GM19463 (cell line): ENCODE data around the gene PSMD12.
"Not testable (repeated sequence)": the region's sequence is repeated elsewhere in the genome, so short reads cannot be mapped to it uniquely, and the experiment has no call there.

Experiments used
- ATAC-seq: cut with Tn5 transposase; IDR thresholded peaks from one replicate; pipeline ENCODE4 v1.9.1; 2021; ENCODE audit warnings: mild to moderate bottlenecking, moderate library complexity; ENCODE audit not compliant: unreplicated experiment

Gene PSMD12

DNA sequence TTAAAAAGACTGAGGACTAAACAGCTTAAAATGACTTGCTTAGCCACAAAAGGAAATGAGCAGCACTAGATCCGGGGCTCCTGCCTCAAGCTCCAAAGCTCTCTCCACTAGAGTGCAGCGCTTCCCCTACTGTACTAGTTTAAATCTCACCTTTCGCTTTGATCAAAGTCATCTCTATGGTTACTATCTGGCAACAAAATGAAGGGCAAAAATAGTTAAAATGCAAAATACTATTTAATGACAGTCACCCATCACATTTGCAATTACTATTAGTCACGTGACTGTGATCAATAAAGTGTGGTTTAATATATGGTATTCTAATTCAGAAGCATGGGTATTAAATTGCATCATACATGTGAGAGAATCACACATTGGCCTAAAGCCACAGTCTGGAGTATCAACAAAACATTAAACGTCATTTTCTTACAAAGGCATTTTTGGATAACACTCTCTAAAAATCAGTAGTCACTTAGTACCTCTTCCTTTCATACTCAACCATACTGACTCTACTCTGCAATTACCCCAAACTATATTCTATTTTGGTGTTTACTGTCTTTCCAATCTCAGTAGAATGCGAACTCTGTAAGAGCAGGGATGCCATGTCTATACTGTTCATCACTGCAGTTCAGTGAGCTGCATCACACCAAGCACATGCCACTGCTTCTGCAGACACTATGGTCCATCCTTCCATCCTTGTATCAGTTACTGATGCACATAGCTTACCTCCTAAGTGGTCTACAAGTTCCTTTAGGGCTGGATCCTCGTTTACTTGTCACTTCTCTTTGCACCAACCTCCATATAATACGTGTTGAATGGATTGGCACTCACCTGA is 6.2 kb downstream of the PSMD12 start:
- ATAC-seq: no peak

DNA sequence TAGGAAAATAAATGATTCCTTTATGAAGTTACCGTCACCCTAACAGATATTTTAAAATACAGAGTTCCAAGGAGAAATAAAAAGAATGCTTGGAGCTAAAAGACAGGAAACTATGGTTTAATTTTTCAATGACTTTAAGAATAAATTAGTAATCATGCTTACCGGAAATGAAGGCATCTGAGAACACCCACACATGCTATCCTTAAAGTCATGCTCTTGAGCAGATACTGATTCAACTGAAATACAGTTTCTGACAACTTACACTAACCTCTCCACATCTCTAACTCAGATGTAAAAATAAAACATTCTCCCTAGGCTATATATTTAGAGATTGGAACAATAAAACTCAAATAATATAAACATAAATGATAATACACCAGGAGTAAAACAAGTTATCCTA is 7.8 kb downstream of the PSMD12 start:
- ATAC-seq: no peak

- no peak for ATAC-seq
Observed at GRCh38 chr17:67353929-67354574, 12.3 kb downstream of the PSMD12 start.

- no peak for ATAC-seq
Observed at GRCh38 chr17:67353161-67353560, 13.2 kb downstream of the PSMD12 start.

DNA sequence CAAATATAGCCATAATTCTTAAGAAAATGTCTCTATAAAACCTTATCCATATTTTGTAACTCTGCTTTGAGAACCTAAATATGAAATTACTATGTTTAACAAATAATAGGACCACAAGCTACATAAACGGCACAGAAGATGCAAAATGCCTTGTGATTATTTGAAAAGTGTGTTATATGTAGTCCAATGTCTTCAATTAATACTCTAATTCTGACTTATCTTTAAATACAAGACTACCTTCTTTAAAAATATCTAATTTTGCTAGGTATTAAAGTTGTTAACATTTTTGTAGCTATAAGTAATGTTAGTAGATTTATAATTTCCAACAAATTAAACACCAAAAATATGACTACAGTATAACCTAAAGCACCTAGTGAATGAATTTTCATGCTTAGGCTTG is 17.0 kb downstream of the PSMD12 start:
- ATAC-seq: no peak

- no peak for ATAC-seq
Observed at GRCh38 chr17:67347826-67348225, 18.6 kb downstream of the PSMD12 start.

DNA sequence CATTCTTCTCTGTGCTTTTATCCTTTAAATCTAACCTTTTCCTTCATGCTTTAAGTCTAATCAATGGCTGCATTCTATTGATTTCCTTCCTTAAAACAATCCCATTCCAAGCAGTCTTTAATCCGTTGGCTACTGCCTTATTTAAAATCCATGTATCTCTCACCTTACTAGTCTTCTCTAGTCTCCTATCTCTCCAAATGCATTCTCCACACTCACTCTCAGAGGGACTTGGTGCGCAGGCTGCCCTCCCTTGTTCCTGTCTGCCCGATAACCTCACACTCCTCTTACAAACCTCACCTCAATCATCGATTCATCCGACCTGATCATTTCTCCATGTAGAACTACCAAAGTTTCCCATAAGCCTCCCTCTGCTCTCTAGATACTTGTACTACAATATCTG is 23.1 kb downstream of the PSMD12 start:
- no peak for ATAC-seq

- ATAC-seq: not testable (repeated sequence)
Observed at GRCh38 chr17:67338353-67338752, 28.0 kb downstream of the PSMD12 start.

GRCh38 chr17:67336859-67337258 is 29.5 kb downstream of the PSMD12 start:
- ATAC-seq: no peak

DNA sequence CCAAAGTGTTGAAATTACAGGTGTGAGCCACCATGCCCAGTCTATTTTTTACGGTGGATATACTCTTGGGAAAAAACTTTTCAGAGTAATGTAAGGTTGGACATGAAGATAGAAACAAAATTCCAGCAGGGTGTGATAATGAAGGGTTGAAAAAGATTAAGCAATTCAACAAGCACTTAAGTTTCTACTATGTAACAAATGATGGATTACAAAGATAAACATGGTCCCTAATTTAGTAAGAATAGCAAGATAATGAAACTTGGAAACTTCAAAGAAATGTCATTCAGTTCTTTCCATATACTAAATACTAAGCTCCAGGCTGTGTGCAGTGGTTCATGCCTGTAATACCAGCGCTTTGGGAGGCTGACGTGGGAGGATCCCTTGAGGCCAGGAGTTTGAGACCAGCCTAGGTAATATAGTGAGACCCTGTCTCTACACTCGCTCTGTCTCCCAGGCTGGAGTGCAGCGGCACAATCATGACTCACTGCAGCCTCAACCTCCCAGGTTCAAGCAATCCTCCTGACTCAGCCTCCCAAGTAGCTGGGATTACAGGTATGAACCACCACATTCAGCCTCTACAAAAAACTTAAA is 31.0 kb downstream of the PSMD12 start:
- ATAC-seq: no peak

DNA sequence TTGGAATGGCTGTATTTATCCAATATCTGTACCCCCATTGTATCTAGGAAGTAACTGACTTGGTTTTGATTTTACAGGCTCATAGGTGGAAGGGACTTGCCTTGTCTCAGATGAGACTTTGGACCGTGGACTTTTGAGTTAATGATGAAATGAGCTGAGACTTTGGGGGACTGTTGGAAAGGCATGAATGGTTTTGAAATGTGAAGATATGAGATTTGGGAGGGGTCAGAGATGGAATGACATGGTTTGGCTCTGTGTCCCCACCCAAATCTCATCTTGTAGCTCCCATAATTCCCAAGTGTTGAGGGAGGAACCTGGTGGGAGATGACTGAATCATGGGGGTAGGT is 34.2 kb downstream of the PSMD12 start:
- ATAC-seq: not testable (repeated sequence)

DNA sequence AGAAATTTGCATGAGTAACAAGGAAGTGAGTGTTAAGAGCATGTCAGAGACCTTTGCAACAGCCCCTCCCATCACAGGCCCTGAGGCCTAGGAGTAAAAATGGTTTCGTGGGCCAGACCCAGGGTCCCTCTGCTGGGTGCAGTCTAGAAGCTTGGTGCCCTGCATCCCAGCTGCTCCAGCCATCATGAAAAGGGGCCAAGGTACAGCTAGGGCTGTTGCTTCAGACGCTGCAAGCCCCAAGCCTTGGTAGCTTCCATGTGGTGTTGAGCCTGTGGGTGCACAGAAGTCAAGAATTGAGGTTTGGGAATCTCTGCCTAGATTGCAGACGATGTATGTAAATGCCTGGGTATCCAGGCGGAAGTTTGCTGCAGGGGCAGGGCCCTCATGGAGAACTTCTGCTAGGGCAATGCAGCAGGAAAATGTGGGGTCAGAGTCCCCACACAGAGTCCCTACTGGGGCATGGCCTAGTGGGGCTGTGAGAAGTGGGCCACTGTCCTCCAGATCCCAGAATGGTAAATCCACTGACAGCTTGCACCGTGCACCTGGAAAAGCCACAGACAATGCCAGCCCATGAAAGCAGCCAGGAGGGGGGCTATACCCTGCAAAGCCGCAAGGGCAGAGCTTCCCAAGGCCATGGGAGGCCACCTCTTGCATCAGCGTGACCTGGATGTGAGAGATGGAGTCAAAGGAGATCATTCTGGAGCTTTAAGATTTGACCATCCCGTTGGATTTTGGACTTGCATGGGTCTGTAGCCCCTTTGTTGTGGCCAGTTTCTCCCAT is 34.8 kb downstream of the PSMD12 start:
- ATAC-seq: not testable (repeated sequence)

DNA sequence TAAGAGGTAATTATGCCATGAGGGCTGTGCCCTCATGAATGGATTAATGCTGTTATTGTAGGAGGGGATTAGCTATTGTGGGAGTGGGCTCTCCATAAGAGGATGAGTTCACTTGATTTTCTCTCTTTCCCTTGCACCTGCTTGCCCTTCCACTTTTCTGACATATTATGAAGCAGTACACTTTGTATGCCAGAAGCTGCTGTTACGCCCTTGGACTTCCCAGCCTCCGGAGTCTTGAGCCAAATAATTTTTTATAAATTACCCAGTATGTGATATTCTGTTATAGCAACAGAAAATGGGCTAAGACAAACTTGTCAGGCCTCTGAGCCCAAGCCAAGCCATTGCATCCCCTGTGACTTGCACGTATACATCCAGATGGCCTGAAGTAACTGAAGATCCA is 38.4 kb downstream of the PSMD12 start:
- no peak for ATAC-seq

DNA sequence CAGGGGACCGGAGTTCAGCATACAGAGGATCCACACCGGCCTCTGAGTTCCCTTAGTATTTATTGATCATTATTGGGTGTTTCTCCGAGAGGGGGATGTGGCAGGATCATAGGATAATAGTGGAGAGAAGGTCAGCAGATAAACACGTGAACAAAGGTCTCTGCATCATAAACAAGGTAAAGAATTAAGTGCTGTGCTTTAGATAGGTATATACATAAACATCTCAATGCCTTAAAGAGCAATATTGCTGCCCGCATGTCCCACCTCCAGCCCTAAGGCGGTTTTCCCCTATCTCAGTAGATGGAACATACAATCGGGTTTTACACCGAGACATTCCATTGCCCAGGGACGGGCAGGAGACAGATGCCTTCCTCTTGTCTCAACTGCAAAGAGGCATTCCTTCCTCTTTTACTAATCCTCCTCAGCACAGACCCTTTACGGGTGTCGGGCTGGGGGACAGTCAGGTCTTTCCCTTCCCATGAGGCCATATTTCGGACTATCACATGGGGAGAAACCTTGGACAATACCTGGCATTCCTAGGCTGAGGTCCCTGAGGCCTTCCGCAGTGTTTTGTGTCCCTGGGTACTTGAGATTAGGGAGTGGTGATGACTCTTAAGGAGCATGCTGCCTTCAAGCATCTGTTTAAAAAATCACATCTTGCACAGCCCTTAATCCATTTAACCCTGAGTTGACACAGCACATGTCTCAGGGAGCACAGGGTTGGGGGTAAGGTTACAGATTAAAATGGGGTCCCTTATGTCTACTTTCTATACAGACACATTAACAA is 39.2 kb downstream of the PSMD12 start:
- not testable (repeated sequence) for ATAC-seq

GRCh38 chr17:67326440-67326839 is 39.9 kb downstream of the PSMD12 start:
- ATAC-seq: no peak

GRCh38 chr17:67324330-67324729 is 42.0 kb downstream of the PSMD12 start:
- ATAC-seq: no peak

GRCh38 chr17:67323445-67323844 is 42.9 kb downstream of the PSMD12 start:
- ATAC-seq: no peak

- no peak for ATAC-seq
Observed at GRCh38 chr17:67322042-67322787, 44.2 kb downstream of the PSMD12 start.

- not testable (repeated sequence) for ATAC-seq
Observed at GRCh38 chr17:67321486-67321885, 44.9 kb downstream of the PSMD12 start.

DNA sequence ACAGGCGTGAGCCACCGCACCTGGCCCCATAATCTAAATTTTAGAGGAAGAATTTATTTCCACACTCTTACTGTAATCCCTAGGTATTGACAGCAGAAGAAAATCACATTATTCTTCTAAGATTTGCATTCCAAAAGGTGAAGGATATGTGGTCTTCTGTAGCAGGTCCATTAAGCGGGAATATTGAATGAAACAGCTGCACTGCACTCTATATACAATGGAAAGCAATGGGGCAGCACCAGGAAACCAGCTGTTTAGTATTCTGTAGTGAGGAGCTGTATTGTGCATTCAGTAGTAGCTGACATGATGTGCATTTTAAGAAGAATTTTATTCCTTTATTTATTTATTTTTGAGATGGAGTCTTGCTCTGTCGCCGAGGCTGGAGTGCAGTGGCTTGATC is 49.6 kb downstream of the PSMD12 start:
- ATAC-seq: no peak
